ENCODE results near the gene HRH3. TPM values are rescaled to one million over a fixed set of nuclear protein-coding genes. Genes with fewer than 3 reads are reported as not detected.

The HRH3 gene
- total RNA-seq, 2 donors from 2014 or later, result not detected

- DNase-seq (ENCODE audit: low spot score) (no peak), ATAC-seq (ENCODE audit: insufficient number of reproducible peaks, low FRiP score, low read depth) (no peak)
- Histone ChIP-seq H3K9me3 (no peaks in the 10 kb centered on the region), H3K27me3 (replicated peaks; ENCODE audit: insufficient read depth) (no peaks in the 10 kb centered on the region), H3K4me1 (ENCODE audit: control insufficient read depth in 1 of 2, low read depth in 2 of 2) (no peaks in the 10 kb centered on the region), H3K36me3 (no peaks in the 10 kb centered on the region), H3K4me3 (no peak overlapping the region), H3K27ac (no peak overlapping the region)
- TF ChIP-seq, protein P1, sequence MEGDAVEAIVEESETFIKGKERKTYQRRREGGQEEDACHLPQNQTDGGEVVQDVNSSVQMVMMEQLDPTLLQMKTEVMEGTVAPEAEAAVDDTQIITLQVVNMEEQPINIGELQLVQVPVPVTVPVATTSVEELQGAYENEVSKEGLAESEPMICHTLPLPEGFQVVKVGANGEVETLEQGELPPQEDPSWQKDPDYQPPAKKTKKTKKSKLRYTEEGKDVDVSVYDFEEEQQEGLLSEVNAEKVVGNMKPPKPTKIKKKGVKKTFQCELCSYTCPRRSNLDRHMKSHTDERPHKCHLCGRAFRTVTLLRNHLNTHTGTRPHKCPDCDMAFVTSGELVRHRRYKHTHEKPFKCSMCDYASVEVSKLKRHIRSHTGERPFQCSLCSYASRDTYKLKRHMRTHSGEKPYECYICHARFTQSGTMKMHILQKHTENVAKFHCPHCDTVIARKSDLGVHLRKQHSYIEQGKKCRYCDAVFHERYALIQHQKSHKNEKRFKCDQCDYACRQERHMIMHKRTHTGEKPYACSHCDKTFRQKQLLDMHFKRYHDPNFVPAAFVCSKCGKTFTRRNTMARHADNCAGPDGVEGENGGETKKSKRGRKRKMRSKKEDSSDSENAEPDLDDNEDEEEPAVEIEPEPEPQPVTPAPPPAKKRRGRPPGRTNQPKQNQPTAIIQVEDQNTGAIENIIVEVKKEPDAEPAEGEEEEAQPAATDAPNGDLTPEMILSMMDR (IDR thresholded peaks at IDR 0.05), result no peak
These were observed 10.2 kb upstream of the HRH3 start for GRCh38 chr20:62230276-62230675.

GRCh38 chr20:62229667-62230066 is 9.6 kb upstream of the HRH3 start:
- H3K9me3 ChIP-seq, result no peaks in the 10 kb centered on the region
- H3K27me3 ChIP-seq (replicated peaks; ENCODE audit: insufficient read depth), result no peaks in the 10 kb centered on the region

GRCh38 chr20:62228982-62229545 is 9.0 kb upstream of the HRH3 start:
- Histone ChIP-seq H3K4me3 (no peak overlapping the region), H3K27ac (no peak overlapping the region), H3K9me3 (no peaks in the 10 kb centered on the region), H3K4me1 (ENCODE audit: control insufficient read depth in 1 of 2, low read depth in 2 of 2) (no peaks in the 10 kb centered on the region), H3K27me3 (replicated peaks; ENCODE audit: insufficient read depth) (no peaks in the 10 kb centered on the region), H3K36me3 (no peaks in the 10 kb centered on the region)
- TF ChIP-seq, protein P1 (IDR thresholded peaks at IDR 0.05), result no peak
- no peak for DNase-seq (ENCODE audit: low spot score)
- ATAC-seq (ENCODE audit: insufficient number of reproducible peaks, low FRiP score, low read depth), result no peak

More at GRCh38 chr20:62229667-62230066, 9.6 kb upstream of the HRH3 start:
- Histone ChIP-seq H3K36me3 (no peaks in the 10 kb centered on the region), H3K4me1 (ENCODE audit: control insufficient read depth in 1 of 2, low read depth in 2 of 2) (no peaks in the 10 kb centered on the region), H3K4me3 (no peak overlapping the region), H3K27ac (no peak overlapping the region)
- ATAC-seq (ENCODE audit: insufficient number of reproducible peaks, low FRiP score, low read depth) (no peak), DNase-seq (ENCODE audit: low spot score) (no peak)
- TF ChIP-seq, protein P1 (IDR thresholded peaks at IDR 0.05), result no peak

DNA sequence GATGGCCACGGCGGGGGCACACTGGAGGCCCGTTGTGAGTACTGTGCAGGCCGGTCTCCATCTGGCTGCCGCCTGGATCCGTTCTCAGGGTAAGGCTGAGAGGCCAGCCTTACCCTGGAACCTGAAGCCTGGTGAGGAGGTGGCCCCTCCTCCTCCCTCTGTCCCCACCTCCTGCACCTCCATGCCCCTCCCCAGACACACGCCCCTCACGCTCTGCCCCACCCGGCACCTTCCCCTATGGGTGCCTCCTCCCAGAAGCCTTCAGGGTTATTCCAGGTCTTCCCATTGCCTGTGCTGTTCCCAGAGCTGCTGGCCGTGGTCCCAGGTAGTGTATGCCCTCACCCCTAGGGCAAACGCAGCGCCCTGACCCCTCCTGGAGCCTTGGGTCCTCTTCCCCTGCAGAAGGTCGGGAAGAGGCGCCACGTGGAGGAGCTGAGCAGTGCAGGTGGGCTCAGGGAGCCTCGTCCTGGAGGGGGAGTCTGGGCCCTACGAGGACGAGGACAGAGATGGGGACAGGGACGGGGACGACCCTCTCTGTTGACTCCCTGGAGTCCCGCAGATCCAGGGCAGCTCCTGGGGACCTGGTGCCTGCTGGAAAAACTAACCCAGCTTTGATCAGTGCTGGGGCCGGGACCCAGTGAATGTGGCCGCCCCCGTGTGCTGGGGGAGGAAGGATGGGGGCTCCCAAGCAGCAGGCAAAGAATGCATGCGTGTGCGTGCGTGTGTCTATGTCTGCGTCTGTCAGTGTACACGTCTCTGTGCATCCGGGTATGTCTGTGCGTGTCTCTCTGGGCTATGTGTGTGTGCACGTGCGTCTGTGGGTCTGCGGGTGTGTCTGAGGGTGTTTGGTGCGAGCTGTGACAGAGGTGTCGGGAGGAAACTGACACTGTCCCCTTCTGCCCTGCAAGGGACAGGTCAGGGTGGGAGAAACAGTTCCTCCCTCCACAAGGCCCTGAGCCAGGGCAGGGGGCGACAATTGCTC is 8.2 kb upstream of the HRH3 start:
- no peak for DNase-seq (ENCODE audit: low spot score)
- Histone ChIP-seq H3K9me3 (no peaks in the 10 kb centered on the region), H3K27me3 (replicated peaks; ENCODE audit: insufficient read depth) (no peaks in the 10 kb centered on the region), H3K4me1 (ENCODE audit: control insufficient read depth in 1 of 2, low read depth in 2 of 2) (no peaks in the 10 kb centered on the region), H3K36me3 (no peaks in the 10 kb centered on the region), H3K27ac (no peak overlapping the region), H3K4me3 (no peak overlapping the region)
- TF ChIP-seq, protein P1 (IDR thresholded peaks at IDR 0.05), result no peak
- ATAC-seq (ENCODE audit: insufficient number of reproducible peaks, low FRiP score, low read depth), result no peak

DNA sequence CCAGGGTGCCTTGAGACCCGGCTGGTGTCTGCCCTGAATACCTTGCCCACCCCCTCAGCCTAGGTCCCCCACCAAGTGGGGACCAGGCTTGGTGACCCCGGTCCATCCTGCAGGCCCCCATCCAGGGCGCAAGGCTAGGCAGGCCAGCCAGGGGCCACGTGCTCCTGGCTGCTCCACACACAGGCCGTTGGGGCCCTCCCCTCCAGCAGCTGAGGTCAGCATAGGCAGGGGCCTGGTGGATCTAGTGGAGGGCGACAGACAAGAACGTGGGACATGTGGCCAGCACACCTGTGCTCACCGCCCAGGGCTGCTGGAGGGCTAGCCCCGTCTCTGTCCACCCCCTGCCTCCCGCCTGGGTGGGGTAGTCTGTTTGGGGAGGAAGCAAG is 7.5 kb upstream of the HRH3 start:
- H3K27me3 ChIP-seq (replicated peaks; ENCODE audit: insufficient read depth), result no peaks in the 10 kb centered on the region
- no peak overlapping the region for H3K4me3 ChIP-seq
- H3K9me3 ChIP-seq, result no peaks in the 10 kb centered on the region
- H3K4me1 ChIP-seq (ENCODE audit: control insufficient read depth in 1 of 2, low read depth in 2 of 2), result no peaks in the 10 kb centered on the region
- DNase-seq (ENCODE audit: low spot score) (no peak), ATAC-seq (ENCODE audit: insufficient number of reproducible peaks, low FRiP score, low read depth) (no peak)
- H3K27ac ChIP-seq, result no peak overlapping the region
- no peaks in the 10 kb centered on the region for H3K36me3 ChIP-seq
- TF ChIP-seq, protein P1 (IDR thresholded peaks at IDR 0.05), result no peak

Measured in thoracic aorta (tissue), 2 donors.